GM18511 (cell line): Measurements from ENCODE around the gene PROSER3.

Experiments used
- ATAC-seq: cut with Tn5 transposase; IDR thresholded peaks from one replicate; pipeline ENCODE4 v1.9.1; 2021; ENCODE audit warnings: mild to moderate bottlenecking, moderate library complexity; ENCODE audit not compliant: unreplicated experiment

Gene PROSER3

GRCh38 chr19:35816262-35816661, 58.3 kb downstream of the PROSER3 start:
- ATAC-seq = no peak

- no peak for ATAC-seq
These were observed 58.9 kb downstream of the PROSER3 start for GRCh38 chr19:35816846-35817245.

- ATAC-seq = no peak
These were observed 60.5 kb downstream of the PROSER3 start for GRCh38 chr19:35818445-35818844.
